Fibroblast of mammary gland (primary cell): ENCODE data around the gene RFTN1.

Experiments
- DNase-seq: peaks from one replicate; pipeline ENCODE4 v3.0.0-alpha.2; 2010; ENCODE audit warnings: low read depth
- H3K4me3 ChIP-seq: 2 replicates; pipeline ENCODE4 v1.5.1; 2011; ENCODE audit warnings: low read depth, mild to moderate bottlenecking, low read length, moderate library complexity; ENCODE audit not compliant: control insufficient read depth
- CTCF ChIP-seq: conservative IDR thresholded peaks from 2 replicates; pipeline ENCODE4 v1.5.1; 2011; ENCODE audit warnings: low read depth, low read length, inconsistent platforms; ENCODE audit not compliant: control insufficient read depth, insufficient read depth

The RFTN1 gene

GRCh38 chr3:16357186-16358121, 156.0 kb downstream of the RFTN1 start:
- no peak overlapping the region for H3K4me3 ChIP-seq
- DNase-seq = peak; percentile 14
- TF ChIP-seq CTCF = peak; percentile 9

GRCh38 chr3:16355828-16356227, 157.7 kb downstream of the RFTN1 start:
- no peak for DNase-seq
- no peak for TF ChIP-seq CTCF

GRCh38 chr3:16354291-16354690, 159.2 kb downstream of the RFTN1 start:
- no peak for DNase-seq
- H3K4me3 ChIP-seq = no peak overlapping the region
- no peak for TF ChIP-seq CTCF

More at GRCh38 chr3:16355828-16356227, 157.7 kb downstream of the RFTN1 start:
- H3K4me3 ChIP-seq = no peak overlapping the region

- TF ChIP-seq CTCF = no peak
- no peak overlapping the region for H3K4me3 ChIP-seq
- DNase-seq = no peak
Measured at GRCh38 chr3:16352428-16352827, 161.1 kb downstream of the RFTN1 start.

- TF ChIP-seq CTCF = no peak
- peak; percentile 67 for DNase-seq
- H3K4me3 ChIP-seq = no peak overlapping the region
Measured at GRCh38 chr3:16350597-16351318, 162.7 kb downstream of the RFTN1 start.

GRCh38 chr3:16349986-16350596, 163.4 kb downstream of the RFTN1 start:
- no peak overlapping the region for H3K4me3 ChIP-seq
- no peak for TF ChIP-seq CTCF
- DNase-seq = peak; percentile 89
